ENCODE results near the gene SOS1.

- no peak for TF ChIP-seq CTCF (IDR thresholded peaks at IDR 0.05)
- no peak for TF ChIP-seq EP300 (IDR thresholded peaks at IDR 0.05)
- no peak for TF ChIP-seq POLR2A (IDR thresholded peaks at IDR 0.05)
- TF ChIP-seq POLR2AphosphoS5 (IDR thresholded peaks at IDR 0.05): no peak
These were observed 12.5 kb upstream of the SOS1 start for GRCh38 chr2:39133215-39133851.

All from upper lobe of left lung (tissue), 4 donors.